HG03175 (cell line): ENCODE results near the gene C14orf132.

Source experiments
- ATAC-seq: cut with Tn5 transposase; IDR thresholded peaks from one replicate; pipeline ENCODE4 v1.9.1; 2021; ENCODE audit warnings: mild to moderate bottlenecking, moderate library complexity; ENCODE audit not compliant: unreplicated experiment

C14orf132 gene

DNA sequence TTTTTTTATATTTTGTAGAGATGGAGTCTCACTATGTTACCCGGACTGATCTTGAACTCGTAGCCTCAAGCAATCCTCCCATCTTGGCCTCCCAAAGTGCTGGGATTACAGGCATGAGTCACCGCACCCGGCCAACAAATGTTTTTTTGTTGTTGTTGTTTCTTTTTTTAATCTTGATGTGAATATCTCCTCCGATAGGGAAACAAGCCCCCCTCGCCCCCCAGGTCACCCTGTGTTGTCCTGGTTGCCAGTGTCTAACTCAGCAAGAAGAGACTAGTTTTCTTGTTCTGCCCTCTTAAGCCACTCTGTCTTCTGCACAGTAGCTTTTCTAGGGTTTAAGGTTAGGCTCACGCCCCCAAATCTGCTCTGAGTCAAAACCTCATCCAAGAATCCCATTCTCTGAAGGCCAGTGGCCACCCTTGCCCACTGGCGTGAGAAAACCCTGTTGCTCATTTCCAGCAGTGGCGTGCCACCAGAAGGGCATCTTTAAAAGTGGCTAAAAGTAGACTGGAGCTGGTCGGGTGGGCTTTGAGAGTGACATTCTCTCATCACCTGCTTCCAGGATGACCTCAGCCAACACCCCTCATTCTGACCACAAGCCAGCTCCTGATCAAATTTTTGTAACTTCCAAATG lies 42.7 kb downstream of the C14orf132 start:
- no peak for ATAC-seq

DNA sequence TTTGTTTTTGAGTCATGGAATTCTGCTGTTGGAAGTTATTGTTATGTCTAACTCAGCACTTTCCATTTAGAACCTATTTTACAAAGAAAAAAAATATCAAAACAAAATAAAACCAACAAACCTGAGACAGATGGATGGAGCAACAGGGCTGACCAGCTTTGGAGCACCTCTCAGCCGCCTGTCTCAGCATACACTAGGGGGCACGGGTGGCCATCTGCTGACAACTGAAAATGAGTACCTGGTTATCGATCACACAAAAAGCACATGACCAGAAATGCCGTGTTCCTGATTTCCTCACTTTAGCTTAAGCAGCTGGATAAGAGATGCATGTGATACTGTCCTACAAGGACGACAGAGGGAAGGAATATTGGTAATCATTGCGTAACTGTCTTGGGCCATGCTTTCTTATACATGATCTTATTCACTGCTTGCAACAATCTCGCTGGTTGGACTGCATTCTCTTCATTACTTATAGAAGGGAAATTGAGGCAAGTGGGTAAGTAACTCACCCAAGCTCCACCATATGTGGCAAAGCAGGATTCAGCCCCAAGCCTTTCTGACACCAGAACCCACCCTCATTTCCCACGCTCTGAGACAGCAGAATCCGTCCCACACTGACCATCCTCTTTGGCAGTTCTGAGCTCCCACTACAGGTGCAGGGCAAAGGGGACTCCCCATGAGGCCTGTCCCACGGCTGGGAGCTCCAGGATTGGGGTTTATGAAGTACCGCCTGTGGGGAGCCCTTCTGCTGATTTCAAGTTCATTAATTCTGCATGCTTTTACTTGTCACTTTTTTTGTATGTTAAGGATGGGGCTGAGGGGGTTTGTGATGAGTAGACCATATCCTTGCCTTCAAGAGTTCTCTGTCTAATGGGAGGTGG lies 43.5 kb downstream of the C14orf132 start:
- ATAC-seq, result no peak

DNA sequence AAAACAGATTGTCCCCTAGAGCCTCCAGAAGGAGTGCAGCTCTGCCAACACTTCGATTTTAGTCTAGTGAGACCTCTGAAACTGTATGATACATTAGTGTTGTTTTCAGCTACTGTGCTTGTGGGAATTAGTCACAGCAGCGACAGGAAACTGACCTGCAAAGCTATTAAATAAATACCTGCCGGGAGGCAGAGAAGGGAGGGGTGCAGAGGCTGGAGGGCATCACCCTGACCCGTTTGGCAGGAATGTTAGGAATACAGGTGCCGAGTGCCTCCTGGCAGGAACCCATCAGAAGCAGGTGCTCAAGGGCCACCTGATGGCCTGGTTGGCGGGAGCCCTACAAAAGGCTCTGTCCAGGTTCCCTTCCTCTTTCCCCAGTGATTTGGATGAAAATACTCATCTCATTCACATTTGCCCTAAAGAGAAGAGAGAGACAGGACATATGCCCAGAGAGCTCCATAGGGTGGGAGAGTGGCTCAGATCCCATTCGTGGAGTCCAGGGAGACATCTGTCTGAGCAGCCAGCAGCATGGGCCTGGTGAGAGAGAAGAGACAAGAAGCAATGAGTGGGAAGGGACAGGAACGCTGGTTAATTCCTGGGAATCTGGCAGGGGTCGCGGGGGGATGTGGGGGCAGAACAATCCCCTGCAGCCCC lies 44.6 kb downstream of the C14orf132 start:
- ATAC-seq, result no peak

DNA sequence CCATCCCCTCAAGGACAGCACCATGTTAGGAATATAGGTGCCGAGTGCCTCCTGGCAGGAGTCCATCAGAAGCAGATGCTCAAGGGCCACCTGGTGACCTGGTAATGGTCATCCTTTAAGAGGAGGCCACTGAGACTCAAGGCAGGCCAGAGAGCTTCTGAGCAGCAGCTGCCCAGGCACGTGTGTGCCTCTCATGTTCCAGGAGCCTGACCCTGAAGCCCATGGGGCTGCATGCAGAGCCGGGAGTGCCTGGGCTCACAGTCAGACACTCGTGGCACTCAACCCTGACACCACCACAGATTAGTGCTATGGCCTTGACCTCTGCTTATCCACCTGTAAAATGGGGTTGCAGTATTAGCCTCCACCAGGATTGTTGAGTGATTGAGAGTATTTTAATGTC lies 45.6 kb downstream of the C14orf132 start:
- no peak for ATAC-seq

DNA sequence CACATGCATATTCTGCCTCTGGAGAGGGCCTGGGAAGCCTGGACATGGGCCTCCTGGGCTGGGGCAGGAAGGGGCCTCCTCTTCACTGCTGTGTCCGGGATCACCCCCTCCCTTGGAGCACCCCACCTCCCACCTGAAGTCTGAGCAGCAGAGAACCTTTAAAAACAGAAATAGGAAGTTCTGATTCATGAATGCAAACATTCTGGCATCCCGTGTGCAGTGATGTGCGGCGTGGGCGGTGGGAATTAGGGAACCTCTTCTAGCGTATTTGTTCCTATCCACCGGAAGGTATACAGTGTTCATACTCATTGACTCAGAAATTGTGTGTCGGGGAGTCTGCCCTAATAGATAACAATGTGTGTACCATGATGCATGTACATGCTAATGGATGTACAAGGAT lies 46.2 kb downstream of the C14orf132 start:
- no peak for ATAC-seq

DNA sequence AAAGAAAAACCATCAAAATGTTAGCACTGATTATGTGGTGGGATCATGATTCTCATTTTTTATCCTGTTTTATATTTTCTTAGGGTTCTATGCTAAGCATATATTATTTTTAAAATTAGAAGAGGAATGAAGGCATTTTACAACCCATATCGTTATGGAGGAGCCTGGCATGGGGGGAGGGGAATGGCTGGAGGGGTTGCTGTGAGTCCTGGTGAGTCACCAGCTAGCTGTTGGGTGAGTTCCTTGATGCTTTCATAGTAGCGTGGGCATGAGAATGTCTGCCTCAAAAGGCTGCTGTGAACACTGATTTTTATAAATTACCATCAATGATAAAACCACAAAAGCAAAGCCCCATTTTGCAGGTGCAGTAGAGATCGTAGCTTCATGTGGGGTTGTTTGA lies 46.9 kb downstream of the C14orf132 start:
- ATAC-seq, result no peak

DNA sequence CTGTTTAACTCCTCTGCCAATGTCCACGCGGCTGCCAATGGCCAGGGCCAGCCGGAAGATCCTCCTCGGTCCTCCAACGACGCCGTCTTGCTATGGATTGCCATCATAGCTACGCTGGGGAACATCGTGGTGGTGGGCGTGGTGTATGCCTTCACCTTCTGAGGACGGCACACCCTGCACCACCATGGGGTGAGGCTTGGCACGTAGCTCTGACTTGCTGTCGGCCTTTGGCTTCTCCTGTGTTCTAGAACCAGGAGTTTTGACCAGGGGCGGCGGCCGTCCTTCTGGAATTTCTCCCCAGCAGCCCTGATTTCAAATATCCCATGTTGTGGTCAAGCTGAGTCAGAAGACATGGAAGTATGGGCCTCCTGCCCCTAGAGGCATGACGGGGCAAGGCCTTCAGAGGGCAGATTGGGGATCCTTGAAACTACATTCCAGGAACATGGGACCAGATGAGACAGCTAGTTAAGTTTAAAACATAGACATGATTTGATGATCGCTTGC lies 47.5 kb downstream of the C14orf132 start:
- ATAC-seq, result no peak

DNA sequence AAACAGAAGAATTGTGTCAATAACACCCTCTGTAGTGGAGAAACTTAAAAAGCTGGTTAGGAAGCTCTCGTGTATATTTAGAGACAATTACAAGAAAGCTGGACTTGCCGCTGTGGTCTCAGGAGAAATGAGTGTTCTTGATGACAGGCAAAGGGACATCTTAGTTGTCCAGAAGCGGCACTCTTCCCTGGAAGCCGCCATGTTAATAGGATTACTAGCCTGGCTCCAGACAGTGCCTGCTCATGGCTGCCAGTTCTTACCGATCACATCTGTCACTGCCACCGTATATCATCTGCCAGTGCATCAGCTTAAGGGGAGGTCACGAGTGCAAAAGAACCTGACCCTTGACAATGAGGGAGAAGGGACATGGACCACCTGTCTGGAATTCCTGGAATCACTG lies 48.9 kb downstream of the C14orf132 start:
- no peak for ATAC-seq

DNA sequence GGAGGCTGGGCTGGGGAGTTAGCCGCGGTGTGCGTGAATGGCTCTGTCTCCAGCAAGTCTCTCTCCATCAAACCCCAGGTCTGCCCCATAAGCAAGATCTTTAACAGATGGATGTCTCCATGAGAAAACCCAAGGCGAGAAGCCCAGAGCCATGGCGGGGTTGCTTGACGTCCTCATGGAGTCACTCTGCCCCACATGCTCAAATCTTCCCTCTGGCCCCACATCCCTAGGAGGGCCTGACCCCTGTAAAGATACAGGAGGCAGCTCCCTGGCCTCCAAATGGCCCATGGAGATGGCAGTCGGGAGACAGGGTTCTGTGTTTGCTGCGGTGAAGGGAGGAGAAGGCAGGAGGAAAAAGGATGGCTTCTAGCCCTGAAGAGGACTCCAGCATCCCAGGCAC lies 49.3 kb downstream of the C14orf132 start:
- ATAC-seq, result no peak

DNA sequence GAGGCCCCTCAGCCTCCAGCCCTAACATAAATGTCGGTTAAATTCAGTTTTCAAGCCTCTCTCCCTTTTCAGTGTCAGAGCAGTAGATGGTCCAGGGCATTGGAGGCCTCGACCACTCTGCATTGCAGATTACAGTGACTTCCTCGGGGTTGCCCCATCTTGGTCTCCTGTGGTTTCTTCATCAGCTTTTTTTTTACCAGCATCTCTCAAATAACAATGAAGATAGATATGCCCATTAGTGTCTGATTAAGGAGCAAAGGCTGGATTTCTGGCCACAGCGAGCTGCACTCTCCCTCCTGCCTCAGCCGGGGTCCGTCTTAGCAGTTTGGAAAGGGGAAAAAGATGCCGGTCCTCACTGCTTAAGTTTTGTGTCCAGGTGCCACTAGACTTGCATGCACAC lies 49.7 kb downstream of the C14orf132 start:
- ATAC-seq, result no peak

DNA sequence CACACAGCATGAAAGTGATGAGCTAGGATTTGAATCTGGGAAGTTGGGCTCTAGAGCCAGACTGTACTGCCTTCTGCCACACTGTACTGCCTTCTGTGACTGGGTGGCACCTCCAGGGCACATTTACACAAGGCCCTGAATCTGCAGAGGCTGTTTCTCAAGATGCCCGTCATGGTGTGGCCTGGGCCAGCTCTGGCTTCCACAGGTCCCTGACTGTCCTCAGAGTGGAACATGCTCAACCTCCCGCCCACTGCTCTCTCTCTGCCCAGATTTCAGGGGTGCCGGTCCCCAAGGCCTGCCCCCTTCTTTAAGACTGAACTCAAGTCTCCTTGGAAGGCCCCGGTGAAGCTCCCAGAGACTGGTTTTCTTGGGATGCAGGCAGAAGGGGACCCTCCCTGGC lies 50.2 kb downstream of the C14orf132 start:
- ATAC-seq, result no peak

DNA sequence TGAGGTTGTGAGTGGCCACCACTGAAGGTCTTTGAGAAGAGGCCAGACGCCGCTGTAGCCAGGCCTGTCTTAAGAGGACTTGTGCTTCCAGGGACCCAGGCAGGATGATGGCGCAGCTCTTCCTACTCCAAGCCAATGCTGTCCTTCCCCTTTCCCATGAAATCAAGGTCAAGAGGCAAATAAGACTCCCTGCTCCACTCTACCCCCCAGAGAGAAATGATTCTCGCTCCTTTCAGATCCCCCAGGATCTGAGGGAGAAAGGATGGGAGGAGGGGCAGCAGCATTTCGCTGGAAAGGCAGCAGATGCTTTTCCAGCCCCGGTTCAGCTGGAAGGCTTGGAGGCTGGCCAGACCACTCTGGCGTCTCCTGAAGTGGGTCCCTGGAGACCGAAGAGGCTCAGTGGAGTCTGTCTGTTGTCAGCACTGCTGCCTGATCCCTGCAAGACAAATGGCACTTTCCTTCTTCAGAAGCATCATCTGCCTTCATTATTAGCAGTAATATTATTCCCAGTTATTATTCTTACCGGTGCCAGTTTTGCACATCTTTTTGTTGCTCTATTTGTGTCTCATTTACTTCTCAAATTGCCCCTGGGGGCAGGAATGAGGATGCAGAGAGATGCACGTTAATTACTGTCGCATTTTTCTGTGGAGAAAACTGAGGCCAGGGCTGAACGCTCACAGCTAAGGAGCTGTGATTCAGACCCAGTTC lies 51.4 kb downstream of the C14orf132 start:
- ATAC-seq, result no peak

DNA sequence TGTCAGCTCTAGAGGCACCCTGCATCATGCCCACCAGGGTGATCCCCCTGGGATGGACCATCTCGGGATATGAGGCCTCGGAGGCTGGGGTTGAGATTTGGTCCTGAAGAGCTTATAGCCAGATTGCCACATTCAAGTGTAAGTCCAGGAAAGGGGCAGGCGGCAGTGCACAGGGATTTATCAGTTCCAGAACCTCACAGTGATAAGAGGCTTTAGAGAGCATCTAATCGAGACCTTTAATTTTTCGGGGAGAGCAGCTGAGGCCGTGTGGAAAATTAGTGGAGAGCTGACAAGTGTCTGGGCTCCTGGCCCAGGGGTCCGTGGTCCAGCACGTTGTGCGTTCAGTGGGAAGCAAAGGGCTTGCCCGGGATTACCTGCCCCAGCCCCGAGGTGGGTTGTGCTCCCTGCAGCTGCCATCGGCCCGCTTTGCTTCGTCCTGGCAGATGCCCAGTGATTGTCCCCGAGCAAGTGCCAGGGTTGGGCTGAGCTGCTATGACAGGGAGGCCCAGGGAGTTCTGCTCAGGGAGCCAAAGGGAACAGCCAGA lies 52.1 kb downstream of the C14orf132 start:
- no peak for ATAC-seq

DNA sequence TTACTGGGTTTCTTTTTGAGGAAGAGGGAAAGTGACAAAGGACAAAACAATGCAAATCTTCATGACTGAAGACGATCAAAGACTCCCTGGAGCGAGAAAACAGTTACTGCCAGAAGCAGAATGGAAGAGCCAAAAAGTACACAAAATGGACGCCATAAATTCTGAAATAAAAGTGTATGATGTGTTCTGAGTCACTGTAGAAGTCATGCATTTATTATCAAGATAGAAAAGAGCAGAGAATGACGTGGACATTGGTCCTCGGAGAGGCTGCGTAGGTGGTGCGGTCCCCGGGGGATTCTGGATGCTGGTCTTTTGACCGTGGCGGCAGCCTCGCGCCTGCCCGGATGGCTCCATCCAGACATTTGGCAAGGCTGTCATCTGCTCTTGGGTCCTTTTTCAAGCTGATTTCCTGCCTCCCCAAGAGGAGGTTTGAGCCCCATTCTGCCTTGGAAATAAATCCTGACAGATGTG lies 52.8 kb downstream of the C14orf132 start:
- no peak for ATAC-seq

DNA sequence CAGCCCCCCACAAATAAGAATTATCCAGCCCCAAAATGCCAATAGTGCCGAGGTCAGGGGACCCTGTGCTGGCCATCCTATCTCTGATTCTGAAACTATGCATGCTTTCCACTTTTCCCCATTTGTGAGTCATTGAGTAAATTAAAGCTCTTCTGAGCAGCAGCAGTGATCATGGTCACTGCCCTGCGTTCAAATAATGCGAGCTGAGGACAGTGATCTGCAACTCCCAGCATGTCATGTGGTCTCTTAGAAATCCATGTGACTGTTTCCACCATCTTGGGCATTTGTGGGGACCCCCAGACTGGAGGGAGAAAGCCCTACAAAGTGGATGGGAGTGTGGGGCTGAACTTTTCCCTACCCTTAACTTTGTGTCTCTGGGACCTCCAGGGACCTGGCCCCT lies 53.8 kb downstream of the C14orf132 start:
- ATAC-seq, result no peak

DNA sequence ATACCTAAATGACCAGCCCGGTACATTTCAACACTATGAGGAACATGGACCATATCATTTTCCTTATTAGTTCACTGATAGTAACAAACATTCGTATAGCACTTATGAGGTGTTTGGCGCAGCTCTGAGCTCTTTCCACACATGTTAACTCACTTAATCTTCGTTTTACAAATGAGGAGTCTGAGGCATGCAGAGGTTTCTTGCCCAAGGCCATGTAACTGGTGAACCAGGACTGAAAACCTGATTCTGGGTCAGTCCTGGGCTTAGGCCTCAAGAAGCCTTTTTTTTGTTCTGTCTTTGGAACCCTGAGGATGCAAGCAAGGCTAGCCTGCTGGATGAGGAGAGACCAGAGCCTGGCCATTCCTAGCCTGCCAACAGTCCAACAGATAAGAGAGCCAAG lies 55.0 kb downstream of the C14orf132 start:
- ATAC-seq, result no peak

DNA sequence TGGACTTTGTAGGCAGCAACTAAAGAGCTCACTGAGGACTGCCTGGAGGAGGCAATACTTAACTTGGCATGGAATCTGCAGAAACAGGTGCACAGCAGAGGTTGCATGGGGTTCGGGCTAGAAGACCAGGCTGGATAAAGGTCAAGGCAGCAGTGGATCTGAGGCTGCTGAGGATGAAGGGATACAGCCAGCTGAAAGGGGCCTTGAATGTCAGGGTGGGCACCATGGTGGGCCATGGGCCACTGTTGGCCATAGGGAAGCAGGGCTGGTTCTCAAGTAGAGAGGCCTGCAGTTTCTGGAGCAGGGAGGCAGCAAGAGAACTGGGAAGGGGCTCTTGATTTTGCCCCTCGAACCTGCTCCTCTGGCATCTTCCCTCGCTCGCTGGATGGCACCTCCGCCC lies 55.5 kb downstream of the C14orf132 start:
- no peak for ATAC-seq

DNA sequence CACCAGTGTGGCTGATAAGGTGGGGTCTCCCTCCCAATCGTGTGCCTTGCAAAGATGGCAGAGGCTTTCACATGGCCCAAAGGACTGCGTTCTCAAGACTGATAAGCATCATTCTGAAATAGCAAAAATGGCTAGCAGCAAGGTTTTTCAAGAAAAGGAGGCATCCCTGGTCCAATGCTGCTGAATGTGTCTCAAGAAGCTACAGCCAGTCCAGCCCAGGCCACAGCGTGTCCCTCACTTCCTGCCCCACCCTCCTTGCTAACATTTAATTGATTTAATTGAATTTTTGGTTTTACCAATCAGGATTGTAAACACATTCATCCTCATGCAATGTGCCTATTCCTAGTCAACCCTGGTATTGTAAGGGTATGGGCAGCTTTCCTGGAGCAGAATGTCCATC lies 55.9 kb downstream of the C14orf132 start:
- no peak for ATAC-seq

DNA sequence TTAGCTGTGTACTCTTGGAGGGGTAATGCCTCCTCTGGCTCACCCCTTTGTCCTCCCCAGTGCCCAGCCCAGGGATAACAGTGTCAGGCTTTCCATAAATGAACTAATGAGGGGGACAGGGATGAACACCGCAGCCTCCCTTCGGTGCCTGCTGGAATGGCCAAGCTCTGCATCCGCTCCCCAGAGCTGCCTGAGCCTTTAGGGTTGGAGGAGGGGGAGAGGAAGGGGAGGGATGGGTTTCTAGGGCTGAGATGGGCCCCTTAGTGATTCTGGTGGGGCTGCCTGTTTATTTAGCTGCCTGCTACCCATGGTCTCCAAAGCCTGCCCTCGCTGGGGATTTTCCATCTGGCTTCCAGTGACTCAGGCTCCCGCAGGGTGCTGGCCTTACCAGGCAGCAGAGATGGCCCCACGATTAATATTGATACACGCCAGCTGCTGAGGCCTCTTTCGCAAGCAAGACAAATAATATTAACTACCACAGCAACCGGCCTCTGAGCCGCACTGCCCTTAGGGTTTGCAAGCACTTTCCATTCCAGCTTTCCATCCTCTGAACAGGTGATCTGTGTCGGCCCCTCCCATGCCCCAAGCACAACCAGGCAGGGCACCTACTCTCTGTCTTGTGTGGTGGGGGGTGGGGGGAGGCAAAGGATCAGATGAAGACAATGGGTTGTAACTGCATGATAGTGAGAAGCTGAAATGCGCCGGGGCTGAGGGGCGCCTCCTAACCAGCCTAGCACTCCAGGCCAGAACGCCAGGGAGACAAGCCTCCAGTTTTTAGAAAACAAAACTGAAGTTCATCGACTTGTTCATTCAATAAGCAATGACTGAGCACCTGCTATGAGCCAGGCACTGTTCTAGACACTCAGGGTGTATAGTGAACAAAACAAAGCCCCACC lies 56.7 kb downstream of the C14orf132 start:
- ATAC-seq, result no peak
